ENCODE measurements around the gene AK4. TPM values are rescaled to one million over a fixed set of nuclear protein-coding genes. Genes with fewer than 3 reads are reported as not detected.

The AK4 gene
- total and polyA plus RNA-seq, 2 of the 8 experiments (the other 6 are each of a cell fraction or from before 2014, with no cell fraction given), result 64.5 to 175 TPM

GRCh38 chr1:65237503-65237902, 89.5 kb downstream of the AK4 start (continued):
- TF ChIP-seq SIX5 (IDR thresholded peaks at IDR 0.05; ENCODE audit: low read depth, low read length) (no peak), KDM1A (IDR thresholded peaks at IDR 0.05; ENCODE audit: borderline replicate concordance, low read length) (no peak), ASH2L (IDR thresholded peaks at IDR 0.05; ENCODE audit: low read length) (no peak)

Data from H1 (cell line).